Breast epithelium (tissue), 4 donors: ENCODE results near the gene METTL1. TPM values are rescaled to one million over a fixed set of nuclear protein-coding genes. Genes with fewer than 3 reads are reported as not detected.

ENCODE experiments used
- DNase-seq, 2 donors: peaks; one replicate each; pipeline ENCODE4 v3.0.0-alpha.2; 2019; ENCODE audit warnings: low spot score in 2 of 2
- H3K27ac ChIP-seq, 2 donors: fragments of 200-600 bp; sonication (generic) in 1 of 2; one replicate each; pipeline ENCODE4 v1.5.1; 2016 to 2019; ENCODE audit warnings: mild to moderate bottlenecking in 1 of 2
- H3K27me3 ChIP-seq, 2 donors: fragments of 200-600 bp; sonication (generic) in 1 of 2; one replicate each; pipeline versions ENCODE4 v1.5.1 to v1.6.0; 2017 to 2019; ENCODE audit warnings: control low read depth in 1 of 2, mild to moderate bottlenecking in 1 of 2
- H3K36me3 ChIP-seq: fragments of 200-600 bp; one replicate; pipeline ENCODE4 v1.5.1; 2019
- H3K4me1 ChIP-seq, 2 donors: fragments of 200-600 bp; sonication (generic); one replicate each; pipeline ENCODE4 v1.5.1; 2016 to 2019; ENCODE audit warnings: control low read depth in 1 of 2
- H3K4me3 ChIP-seq, 3 donors: fragments of 200-600 bp; sonication (generic); 1 replicate in 2 of 3; 2 replicates in 1 of 3; pipeline ENCODE4 v1.5.1; 2016 to 2019; ENCODE audit warnings: mild to moderate bottlenecking in 3 of 3, moderate library complexity in 2 of 3
- H3K9me3 ChIP-seq, 2 donors: fragments of 200-600 bp; sonication (generic) in 1 of 2; one replicate each; pipeline ENCODE4 v1.5.1; 2016 to 2019; ENCODE audit warnings: control low read depth in 1 of 2
- CTCF ChIP-seq, 3 donors: fragments of 450-650 bp; IDR thresholded peaks; one replicate each; pipeline ENCODE4 v1.5.1; 2016 to 2017; ENCODE audit warnings: antibody characterized with exemption in 3 of 3, mild to moderate bottlenecking in 3 of 3, moderate library complexity in 3 of 3
- POLR2A ChIP-seq: fragments of 450-650 bp; IDR thresholded peaks from one replicate; pipeline ENCODE4 v1.6.1; 2016; ENCODE audit warnings: antibody characterized with exemption, mild to moderate bottlenecking, moderate library complexity
- POLR2AphosphoS5 ChIP-seq, 3 donors: sonication (generic); formaldehyde crosslinking; IDR thresholded peaks; one replicate each; pipeline ENCODE4 v1.6.1; 2017; ENCODE audit warnings: antibody characterized with exemption in 3 of 3
- intact Hi-C: fragments of 100-400 bp; cut with DNase I; formaldehyde crosslinking; loops from one replicate; pipeline ENCODE4 v1.15.1; 2023; ENCODE audit warnings: low total_unique reads
- total RNA-seq, 3 donors: library from RNA; depleted of rRNA; stranded (reverse); fragments of >200 nt; gene quantifications; one replicate each; pipeline ENCODE4 v1.1.0, GENCODE V29; 2016

Gene METTL1
- total RNA-seq, 3 donors from 2014 or later, result 4.8 to 12.6 (median 8.2) TPM

DNA sequence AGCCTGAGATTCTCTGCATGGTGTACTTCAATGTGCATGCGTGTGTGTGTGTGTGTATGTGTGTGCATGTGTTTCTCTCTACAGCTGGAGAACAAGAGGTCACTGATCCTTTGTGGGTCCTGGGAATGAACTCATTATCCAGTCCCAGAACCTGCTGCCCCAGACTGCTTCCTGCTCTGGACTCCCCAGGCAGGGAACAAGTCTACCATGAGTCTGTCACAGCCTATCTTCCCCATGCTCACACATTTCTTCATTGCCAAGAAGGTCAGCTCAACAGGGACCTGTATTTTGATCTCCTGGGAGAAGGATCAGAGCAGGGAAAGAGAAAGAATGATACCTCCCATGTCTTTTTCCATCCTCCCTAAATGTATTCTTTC, 30.5 kb downstream of the METTL1 start:
- H3K27ac ChIP-seq, result no peak overlapping the region
- H3K36me3 ChIP-seq, result no peaks in the 10 kb centered on the region
- intact Hi-C loops, result no loop called here
- DNase-seq, result no peak
- H3K4me1 ChIP-seq, result peaks cover 9 to 20% of the 10 kb centered on the region in 2 donors
- H3K27me3 ChIP-seq, result peaks cover 17 to 30% of the 10 kb centered on the region in 2 donors
- H3K9me3 ChIP-seq, result no peaks in the 10 kb centered on the region
- H3K4me3 ChIP-seq, result peak overlapping the region in 2 of 3 donors; percentile 15 to 40
- no peak for TF ChIP-seq CTCF (IDR thresholded peaks at IDR 0.05)
- no peak for TF ChIP-seq POLR2AphosphoS5 (IDR thresholded peaks at IDR 0.05)
- TF ChIP-seq POLR2A, result no peak

- Histone ChIP-seq H3K4me1 (peaks cover 9 to 21% of the 10 kb centered on the region in 2 donors), H3K4me3 (peak overlapping the region in 1 of 3 donors; percentile 40)
- DNase-seq, result no peak
Observed at GRCh38 chr12:57740656-57741412, 31.1 kb downstream of the METTL1 start.

DNA sequence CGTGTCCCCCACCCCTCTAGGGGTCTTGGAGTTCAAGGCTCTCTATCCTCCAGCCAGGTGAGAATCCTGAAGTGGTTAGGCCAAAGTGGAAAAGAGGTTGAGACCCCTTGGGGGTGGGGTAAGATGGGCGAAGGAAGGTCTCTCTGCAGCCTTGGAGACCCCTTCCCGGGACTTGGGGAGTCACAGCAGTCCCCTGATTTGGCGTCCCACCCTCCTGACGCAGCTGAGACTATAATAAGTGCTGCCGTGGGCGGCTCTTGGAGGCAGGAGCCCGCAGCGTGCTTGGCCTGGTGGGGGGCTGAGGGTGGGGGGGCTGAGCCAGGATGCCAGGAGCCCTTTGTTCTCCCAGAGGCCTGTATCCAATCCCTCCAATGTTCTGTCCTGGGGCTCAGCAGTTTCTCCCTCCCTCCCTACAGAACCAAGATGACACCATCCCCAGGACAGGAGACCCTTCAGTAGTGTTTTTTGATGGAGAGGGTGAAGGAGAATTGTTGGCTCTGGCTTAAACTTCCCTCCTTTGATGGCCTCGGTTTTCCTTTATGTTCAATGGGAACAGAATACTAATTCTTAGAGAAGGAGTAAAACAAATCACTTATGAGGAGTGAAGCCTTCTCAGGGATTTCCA, 31.9 kb downstream of the METTL1 start:
- H3K36me3 ChIP-seq, result no peaks in the 10 kb centered on the region
- H3K27me3 ChIP-seq, result peaks cover 17 to 38% of the 10 kb centered on the region in 2 donors
- intact Hi-C loops, result no loop called here
- no peak overlapping the region for H3K4me3 ChIP-seq
- no peak overlapping the region for H3K27ac ChIP-seq
- H3K4me1 ChIP-seq, result peaks cover 9 to 19% of the 10 kb centered on the region in 2 donors
- DNase-seq, result no peak
- TF ChIP-seq CTCF (IDR thresholded peaks at IDR 0.05) (no peak), POLR2A (no peak), POLR2AphosphoS5 (IDR thresholded peaks at IDR 0.05) (no peak)
- H3K9me3 ChIP-seq, result no peaks in the 10 kb centered on the region

More at GRCh38 chr12:57740656-57741412, 31.1 kb downstream of the METTL1 start:
- Histone ChIP-seq H3K9me3 (no peaks in the 10 kb centered on the region), H3K27ac (no peak overlapping the region), H3K27me3 (peaks cover 17 to 32% of the 10 kb centered on the region in 2 donors), H3K36me3 (no peaks in the 10 kb centered on the region)
- intact Hi-C loops, result no loop called here
- no peak for TF ChIP-seq POLR2AphosphoS5 (IDR thresholded peaks at IDR 0.05)

- intact Hi-C loops, result no loop called here
- DNase-seq, result no peak
- Histone ChIP-seq H3K4me3 (no peak overlapping the region), H3K4me1 (peaks cover 9 to 19% of the 10 kb centered on the region in 2 donors), H3K27ac (no peak overlapping the region), H3K27me3 (peaks cover 17 to 38% of the 10 kb centered on the region in 2 donors), H3K9me3 (no peaks in the 10 kb centered on the region), H3K36me3 (no peaks in the 10 kb centered on the region)
- no peak for TF ChIP-seq CTCF (IDR thresholded peaks at IDR 0.05)
- no peak for TF ChIP-seq POLR2A
- TF ChIP-seq POLR2AphosphoS5 (IDR thresholded peaks at IDR 0.05), result no peak
Observed at GRCh38 chr12:57739387-57739786, 32.5 kb downstream of the METTL1 start.

GRCh38 chr12:57738661-57739237, 33.2 kb downstream of the METTL1 start, which contains the start of gene AGAP2:
AGAP2 (minus strand) TSS chr12:57738742; CDS start chr12:57738246, 496 bp downstream.
- Histone ChIP-seq H3K27ac (no peak within 1 kb of the TSS), H3K27me3 (peaks cover 17 to 41% of the 10 kb centered on the region in 2 donors)
- intact Hi-C loops, result no loop called here

More at GRCh38 chr12:57738661-57739237, 33.2 kb downstream of the METTL1 start, which contains the start of gene AGAP2:
- no peak for DNase-seq
- H3K36me3 ChIP-seq, result no peaks in the 10 kb centered on the region
- H3K4me1 ChIP-seq, result peaks cover 9 to 15% of the 10 kb centered on the region in 2 donors
- TF ChIP-seq CTCF (IDR thresholded peaks at IDR 0.05) (no peak), POLR2A (no peak), POLR2AphosphoS5 (IDR thresholded peaks at IDR 0.05) (no peak)
- no peaks in the 10 kb centered on the region for H3K9me3 ChIP-seq
- peak within 1 kb of the TSS; percentile 29 to 67 (median 44) for H3K4me3 ChIP-seq
